Superior temporal gyrus (tissue), 1 donor: Measurements from ENCODE around the gene NCBP1.
"Not testable (repeated sequence)": the region's sequence is repeated elsewhere in the genome, so short reads cannot be mapped to it uniquely, and the experiment has no call there.

Experiments
- DNase-seq: peaks from one replicate; pipeline ENCODE4 v3.0.0-alpha.2; 2016; ENCODE audit errors: extremely low spot score

NCBP1 gene, protein sequence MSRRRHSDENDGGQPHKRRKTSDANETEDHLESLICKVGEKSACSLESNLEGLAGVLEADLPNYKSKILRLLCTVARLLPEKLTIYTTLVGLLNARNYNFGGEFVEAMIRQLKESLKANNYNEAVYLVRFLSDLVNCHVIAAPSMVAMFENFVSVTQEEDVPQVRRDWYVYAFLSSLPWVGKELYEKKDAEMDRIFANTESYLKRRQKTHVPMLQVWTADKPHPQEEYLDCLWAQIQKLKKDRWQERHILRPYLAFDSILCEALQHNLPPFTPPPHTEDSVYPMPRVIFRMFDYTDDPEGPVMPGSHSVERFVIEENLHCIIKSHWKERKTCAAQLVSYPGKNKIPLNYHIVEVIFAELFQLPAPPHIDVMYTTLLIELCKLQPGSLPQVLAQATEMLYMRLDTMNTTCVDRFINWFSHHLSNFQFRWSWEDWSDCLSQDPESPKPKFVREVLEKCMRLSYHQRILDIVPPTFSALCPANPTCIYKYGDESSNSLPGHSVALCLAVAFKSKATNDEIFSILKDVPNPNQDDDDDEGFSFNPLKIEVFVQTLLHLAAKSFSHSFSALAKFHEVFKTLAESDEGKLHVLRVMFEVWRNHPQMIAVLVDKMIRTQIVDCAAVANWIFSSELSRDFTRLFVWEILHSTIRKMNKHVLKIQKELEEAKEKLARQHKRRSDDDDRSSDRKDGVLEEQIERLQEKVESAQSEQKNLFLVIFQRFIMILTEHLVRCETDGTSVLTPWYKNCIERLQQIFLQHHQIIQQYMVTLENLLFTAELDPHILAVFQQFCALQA

DNA sequence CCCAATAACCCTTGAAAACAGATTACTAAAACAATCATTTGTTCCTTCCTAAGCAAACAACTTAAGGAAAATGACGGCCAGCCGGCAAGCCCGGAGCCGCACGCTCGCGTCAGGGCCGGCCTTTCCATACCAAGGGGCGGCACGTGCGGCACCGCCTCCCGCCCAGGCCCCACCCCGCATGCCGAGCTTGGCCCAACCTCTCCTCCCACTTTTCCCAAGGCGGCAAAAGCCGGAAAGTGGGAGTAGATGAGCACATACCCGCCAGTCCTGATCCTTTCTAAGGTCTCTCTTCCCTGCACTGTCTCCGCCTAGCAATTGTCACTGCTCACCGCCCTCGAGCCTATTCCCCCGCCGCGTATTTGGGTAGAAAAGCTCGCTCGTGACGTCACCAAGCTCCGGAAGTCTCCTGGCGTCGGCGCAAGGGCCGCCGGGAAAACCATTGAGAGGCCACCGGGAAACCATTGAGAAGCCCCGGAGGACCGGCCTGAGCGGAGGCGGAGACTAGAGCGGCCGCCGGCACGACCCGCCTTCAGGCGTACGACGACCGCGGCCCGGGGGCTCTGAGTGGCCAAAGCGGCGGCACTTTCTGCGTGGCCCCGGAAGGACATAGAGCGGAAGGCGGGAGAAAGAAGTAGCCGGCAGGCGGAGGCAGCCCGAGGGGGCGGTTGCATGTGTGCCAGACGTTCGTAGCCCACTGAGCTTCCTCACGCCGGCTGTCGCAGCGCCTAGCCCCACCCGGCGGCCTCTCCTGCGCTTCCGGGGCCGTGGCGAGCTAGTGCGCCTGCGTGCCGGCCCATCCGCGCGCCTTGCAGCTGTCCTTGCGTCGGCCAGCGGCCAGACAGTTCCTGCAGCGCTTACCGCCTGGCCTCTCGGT is at the start of gene NCBP1, which contains the start of gene TSTD2:
TSS of gene NCBP1 (plus strand) at position 837 of the 874 bp plus-strand sequence. CDS start 61 bp downstream, outside the sequence.
TSS of gene TSTD2 (minus strand) at position 384 of the 874 bp plus-strand sequence. CDS start 5,806 bp downstream, outside the sequence.
- DNase-seq = peak; percentile 98

DNA sequence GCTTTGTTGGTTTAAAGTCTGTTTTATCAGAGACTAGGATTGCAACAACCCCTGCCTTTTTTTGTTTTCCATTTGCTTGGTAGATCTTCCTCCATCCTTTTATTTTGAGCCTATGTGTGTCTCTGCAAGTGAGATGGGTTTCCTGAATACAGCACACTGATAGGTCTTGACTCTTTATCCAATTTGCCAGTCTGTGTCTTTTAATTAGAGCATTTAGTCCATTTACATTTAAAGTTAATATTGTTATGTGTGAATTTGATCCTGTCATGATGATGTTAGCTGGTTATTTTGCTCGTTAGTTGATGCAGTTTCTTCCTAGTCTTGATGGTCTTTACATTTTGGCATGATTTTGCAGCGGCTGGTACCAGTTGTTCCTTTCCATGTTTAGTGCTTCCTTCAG is 48.8 kb upstream of the NCBP1 start:
- not testable (repeated sequence) for DNase-seq

DNA sequence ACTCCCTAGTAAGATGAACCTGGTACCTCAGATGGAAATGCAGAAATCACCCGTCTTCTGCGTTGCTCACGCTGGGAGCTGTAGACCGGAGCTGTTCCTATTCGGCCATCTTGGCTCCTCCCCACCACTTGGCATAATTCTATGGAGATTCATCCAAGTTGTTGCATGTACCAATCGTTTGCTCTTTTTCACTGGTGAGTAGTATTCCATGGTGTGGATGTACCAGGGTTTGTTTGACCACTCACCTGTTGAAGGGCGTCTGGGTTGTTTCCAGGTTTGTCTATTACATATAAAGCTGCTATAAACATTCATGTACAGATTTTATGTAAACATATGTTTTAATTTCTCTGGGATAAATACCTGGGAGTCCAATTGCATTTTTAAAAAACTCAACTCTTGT is 46.7 kb upstream of the NCBP1 start:
- not testable (repeated sequence) for DNase-seq

DNA sequence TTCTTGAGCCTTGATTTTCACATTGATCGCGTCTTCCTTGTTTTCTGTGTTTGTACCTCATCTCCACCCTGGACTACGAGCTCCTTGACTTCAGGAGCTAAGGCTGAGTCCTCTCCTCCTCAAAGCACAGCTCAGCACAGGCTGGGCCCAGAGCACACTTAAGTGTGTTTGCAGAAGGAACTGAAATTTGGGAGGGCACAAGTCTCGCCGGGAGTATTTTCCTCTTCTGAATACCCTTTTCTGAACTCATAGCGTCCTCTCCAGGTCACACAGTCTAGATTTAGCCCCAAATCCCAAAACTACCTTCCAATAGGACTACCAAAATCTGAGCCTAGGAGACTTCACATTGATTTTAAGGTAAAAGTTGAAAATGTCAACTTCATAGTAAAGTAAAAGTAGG is 42.1 kb upstream of the NCBP1 start:
- no peak for DNase-seq

DNA sequence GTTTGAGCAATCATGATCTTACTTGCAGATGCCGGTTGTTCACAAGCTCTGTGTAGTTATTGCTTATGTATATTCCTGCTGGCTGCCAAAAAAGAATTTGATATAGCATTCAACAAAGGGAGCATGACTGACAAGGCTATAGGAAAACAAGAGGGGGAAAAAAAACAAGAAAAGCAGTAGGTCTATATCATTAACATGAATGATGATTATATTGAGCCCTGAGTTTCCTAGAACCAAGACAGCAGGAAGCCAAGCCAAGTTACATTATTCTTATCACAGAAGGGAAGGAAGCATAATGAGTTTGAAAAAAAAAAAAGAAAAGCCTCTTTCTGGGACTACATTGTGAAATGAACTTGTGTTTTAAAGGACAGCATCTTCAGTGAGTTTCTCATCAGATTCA is 41.5 kb upstream of the NCBP1 start:
- no peak for DNase-seq

DNA sequence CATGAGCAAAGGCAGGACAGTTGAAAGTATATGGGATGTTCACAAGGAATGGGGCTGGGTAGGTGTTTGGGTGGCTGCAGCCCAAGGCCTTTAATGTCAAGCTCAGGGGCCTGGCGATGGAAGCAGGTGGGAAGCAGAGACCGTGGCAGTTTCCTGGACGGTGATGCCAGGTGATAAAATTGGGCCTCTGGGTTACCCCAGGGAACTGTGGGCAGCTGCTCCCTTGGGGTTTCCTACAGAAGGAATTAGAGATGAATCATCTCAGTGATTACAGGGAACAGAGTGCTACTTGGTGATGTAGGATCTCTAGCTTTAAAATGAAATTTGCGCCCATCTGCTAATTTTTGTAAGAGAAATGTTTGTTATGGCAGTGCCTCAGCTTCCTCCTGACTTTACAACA is 39.7 kb upstream of the NCBP1 start:
- DNase-seq = peak; percentile 45

DNA sequence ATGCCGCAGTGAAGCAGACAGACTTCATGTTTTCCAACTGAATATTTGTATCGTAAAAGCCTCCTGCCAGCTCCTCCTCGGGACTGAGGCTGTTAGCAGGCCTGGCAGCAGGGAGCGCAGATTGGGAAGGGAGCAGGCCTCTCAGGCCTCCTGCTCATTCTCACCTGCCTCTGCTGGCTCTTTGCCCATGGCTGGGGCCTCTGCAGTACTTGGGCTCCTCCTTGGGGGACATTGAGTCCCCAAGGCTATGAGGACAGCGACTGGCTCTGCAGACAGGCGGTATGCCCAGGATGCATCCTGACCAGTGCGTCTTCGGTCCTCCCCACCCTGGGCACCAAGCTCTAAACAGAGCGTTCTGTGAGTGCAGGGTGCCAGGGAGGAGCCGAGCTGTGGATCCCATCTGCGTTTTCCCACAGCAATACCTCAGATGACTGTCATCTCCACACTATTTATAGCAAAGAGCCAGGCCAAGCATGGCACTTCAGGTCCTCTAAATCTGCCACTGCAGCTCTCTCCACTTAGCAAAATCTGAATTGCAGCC is 39.2 kb upstream of the NCBP1 start:
- DNase-seq = no peak

DNA sequence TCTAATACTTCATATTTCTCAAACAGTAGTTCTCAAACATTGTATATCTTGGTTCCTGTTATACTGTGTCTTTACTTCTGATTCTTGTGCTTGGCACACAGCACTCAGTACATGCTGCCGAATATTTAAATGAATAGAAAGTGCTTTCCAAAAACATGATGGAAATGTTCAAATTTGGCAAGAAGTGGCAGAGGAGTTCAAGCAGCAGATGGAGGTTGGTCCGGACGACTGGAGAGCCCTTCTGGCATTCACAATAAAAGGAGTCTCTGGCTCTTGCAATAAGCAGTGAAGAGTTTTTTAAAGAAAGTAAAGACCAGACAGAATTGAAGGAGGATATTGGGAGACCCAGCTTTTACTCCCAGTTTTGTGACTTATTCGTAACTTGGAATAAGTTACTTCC is 36.7 kb upstream of the NCBP1 start:
- peak; percentile 33 for DNase-seq

DNA sequence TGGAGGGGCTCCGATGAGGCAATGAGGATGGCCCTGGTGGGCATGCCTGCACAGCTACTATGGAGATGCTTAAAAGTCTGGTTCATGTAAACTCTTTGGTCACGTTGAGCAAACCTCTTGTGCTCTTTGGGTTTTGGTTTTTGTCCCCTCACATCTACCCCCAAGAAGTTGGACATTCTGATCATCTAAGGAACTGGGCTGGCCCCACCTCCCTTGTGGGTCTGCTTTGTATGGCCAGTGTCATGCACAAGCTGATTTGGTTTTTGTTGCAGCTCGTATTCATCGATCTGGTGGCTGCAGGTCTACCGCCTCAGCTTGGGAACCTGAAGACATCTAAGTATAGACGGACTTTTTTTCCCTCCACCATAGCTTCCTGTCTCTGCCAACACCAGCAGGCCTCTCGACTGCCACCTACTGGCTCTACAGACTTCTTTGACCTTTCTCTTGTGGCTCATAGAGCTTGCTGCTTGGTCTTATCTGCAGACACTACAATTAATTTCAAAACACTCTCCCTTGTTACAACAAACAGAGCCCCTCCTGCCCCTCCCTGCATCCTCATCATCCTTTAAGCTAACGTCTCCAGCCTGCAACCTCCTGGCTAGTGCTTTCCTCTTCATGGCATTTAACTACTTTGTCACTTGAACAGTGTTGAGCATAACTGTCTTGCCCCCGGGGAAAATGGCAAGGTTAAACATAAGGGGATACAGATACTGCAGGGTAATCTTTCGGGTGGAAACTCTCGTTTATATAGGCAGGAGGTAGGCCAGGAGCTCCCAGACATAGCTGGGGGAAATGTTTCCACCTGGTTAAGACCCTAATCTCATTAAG is 34.9 kb upstream of the NCBP1 start:
- peak; percentile 92 for DNase-seq

DNA sequence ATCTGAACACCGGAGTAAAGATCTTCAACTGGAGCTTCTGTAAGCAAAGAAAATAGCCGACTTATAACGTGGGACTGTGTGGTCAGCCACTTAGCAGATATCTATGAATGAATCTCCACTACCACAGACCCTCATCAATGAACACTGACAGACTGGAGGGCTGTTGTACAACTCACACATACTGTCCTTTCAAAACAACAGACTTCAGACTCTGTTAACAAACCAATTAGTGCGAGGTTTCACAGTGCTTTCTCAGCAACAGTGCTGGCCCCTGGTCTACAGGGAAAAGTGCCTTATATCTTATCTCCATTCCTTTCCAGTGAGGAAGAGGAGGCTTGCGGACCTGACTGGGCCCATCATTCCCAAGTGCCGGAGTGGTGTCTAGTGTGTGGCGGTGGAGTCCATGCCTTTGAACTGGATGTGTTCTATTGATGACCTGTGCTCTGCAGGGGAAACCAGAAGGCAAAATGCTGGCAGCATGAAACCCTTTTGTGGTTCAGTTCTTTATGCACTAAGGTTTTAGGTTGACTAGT is 34.2 kb upstream of the NCBP1 start:
- no peak for DNase-seq

DNA sequence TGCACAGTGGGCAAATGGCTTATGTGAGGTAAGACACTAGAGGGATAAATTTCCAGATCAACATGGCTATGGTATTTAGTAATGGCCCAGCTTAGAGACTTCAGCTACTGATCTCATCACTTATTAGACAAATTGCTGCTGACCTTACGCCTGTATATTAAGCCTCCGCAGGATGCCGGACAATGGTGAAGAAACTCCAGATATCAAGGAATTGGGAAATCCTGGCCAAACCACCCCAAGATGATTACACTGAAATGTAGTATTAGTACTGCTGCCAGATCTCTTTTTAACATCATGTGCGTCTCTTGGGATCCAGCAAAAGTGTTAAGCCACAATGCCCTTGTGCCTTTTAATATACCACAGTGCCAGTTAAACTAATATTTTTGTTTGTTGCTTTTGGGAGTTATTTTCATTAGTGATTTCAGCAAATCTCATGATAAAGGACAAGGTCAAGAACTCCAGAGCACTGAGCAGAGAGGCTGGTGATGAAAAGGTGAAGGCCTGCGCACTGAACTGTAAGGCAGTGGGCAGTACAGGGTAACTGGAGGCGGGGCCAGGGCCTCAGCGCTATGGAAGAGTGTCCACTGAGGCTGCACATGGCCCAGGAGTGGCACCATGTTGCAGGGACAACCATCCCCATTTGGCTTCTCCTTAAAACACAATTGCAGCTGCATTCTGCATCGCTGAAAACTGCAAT is 32.9 kb upstream of the NCBP1 start:
- DNase-seq = no peak

DNA sequence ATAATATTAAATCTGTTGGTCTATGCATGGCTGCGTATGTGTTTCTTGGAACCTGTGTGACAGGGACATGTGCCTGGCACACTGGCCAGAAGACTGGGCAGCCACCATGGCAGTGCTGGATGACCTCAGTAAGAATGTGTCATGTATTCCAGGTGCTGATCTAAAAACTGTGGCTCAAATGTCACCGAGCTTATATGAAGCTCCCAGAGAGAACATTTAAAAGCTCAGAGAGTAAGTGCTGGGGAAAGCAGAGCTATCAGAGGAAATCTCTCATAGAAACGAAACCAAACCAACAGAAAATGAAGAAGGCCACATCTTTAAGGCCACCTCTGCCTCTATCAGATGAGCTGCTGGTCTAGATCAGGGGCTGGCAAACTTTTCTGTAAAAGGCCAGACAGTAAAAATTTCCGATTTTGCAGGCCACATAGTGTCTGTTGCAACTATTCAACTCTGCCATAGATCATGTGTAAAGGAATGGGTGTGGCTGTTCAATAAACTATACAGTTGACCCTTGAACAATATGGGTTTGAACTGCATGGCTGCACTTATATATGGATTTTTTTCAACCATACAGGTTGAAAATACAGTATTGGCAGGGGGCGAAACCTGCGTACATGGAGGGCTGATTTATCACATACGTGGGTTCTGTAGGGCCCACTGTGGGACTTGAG is 32.3 kb upstream of the NCBP1 start:
- DNase-seq = no peak

DNA sequence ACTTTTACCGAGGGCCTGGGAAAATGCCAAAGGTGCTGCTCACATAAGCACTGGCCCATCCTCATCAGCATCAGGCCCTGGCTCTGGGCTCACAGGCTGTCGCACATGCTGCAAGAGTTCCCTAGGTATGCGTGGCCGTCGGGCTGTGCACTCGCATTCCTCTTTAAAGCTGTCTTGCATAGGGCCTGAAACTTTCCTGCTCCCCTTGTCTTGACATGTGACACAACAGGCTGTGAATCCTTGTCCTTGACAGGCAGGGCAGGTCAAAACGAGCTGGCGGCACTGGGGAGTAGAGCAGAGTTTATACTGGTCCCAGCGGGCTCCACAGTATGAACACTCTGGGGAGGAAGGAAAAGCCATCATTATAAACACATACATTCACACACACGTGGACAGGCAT is 31.2 kb upstream of the NCBP1 start:
- no peak for DNase-seq

DNA sequence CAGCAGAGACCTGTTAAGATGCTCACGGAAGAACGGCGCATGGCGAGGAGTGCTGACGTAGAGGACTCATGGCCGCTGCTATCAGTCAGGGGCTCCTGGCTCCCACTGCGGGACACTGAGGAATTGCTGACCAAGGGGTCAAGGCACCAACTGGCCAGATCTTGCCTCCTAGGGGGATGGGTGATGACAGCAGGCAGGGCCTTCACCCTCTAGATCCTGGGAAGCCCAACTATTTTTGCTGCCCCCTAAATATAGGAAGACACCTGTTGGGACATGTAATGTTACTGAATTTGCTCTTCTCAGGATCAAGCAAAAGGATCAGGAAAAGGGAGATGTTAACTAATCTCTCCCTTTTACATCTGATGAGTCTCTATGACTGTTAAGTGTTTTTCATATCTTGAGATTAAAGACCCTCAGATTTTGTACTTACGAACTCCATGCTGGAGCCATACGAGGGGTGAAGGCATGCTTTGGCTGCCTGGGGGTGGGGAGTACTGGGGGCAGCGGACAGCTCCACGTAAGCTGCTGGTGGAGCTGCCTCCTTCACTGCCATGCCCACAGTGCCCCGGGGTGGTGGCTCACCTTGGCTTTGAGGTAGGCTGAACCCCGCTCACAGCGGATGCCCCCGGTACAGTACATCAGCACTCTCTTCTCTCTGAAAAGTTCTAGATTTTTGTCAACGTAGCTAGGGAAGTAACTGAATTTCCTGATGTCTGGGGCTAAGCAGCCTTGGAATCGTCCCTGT is 28.5 kb upstream of the NCBP1 start:
- DNase-seq = no peak

DNA sequence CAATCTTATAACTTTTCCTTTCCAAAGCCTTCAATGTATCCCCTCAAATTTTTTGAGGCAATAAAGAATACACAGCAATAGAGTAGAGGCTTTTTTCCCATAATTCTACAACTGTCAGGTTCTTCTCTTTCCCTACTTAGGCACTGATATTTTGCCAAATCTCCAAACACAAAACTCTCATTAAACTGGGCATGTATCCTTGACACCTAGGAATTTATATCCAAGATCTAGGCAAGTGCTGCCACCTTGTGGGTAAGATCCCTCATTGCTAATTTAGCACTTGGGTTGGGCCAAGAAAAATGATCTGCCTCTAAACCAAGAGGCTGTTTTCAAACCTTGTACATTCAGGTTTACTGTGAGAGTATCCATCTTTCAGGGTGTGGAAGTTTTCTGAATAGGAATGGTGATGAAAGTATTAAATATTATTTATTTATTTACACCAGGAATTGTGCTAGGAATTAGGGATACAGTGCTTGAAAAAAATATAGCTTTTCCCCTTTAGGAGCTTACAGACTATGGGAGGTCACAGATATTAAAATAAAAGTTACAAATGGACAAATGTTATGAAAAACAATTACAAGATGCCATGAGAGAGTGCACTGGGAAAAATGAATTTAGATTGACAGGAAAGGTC is 18.1 kb upstream of the NCBP1 start:
- peak; percentile 96 for DNase-seq

DNA sequence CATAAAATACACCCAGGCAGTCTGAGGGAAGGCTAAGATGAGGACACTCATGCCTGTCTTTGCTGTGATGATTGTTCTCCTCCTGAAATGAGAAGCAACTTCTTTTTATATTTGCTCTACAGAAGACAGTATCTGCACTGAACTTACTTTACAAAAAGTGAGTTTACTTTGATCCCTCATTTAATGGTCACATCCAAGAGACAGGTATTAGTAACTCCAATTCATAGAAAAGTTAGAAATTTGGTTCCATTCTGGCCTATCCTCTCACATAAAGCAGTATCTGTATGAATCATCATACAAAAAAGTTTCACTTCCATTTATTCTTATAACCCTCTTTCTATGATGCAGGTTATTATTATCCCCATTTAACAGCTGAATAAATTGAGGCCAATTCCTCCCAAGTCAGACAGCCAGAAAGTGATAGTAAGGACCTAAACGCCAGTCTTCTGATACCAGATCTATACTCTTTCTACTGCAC is 15.6 kb upstream of the NCBP1 start:
- DNase-seq = no peak

DNA sequence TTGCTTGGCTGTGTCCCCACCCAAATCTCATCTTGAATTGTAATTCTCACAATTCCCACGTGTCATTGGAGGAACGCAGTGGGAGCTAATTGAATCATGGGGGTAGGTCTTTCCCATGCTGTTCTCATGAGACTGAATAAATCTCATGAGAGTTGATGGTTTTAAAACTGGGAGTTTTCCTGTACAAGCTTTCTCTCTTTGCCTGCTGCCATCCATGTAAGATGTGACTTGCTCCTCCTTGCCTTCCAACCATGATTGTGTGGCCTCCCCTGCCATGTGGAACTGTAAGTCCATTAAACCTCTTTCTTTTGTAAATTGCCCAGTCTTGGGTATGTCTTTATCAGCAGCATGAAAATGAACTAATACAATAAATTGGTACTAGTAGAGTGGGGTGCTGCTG is 13.6 kb upstream of the NCBP1 start:
- not testable (repeated sequence) for DNase-seq

DNA sequence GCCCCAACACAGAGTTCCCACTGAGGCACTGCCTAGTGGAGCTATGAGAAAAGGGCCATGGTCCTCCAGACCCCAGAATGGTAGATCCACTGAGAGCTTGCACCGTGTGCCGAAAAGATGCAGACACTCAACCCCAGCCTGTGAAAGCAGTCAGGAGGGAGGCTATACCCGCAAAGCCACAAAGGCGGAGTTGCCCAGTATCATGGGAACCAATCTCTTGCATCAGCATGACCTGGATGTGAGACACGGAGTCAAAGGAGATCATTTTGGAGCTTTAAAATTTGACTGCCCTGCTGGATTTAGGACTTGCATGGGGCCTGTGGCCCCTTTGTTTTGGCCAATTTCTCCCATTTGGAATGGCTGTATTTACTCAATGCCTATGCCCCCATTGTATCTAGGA is 11.1 kb upstream of the NCBP1 start:
- DNase-seq = not testable (repeated sequence)
